Islet of Langerhans (tissue), 1 donor: Measurements from ENCODE around the gene LGALSL.

Experiments
- FAIRE-seq: peaks from one replicate; lab custom pipeline; 2011; peaks lifted over from hg19 to GRCh38; lab: Jason Lieb, UNC

The LGALSL gene

DNA sequence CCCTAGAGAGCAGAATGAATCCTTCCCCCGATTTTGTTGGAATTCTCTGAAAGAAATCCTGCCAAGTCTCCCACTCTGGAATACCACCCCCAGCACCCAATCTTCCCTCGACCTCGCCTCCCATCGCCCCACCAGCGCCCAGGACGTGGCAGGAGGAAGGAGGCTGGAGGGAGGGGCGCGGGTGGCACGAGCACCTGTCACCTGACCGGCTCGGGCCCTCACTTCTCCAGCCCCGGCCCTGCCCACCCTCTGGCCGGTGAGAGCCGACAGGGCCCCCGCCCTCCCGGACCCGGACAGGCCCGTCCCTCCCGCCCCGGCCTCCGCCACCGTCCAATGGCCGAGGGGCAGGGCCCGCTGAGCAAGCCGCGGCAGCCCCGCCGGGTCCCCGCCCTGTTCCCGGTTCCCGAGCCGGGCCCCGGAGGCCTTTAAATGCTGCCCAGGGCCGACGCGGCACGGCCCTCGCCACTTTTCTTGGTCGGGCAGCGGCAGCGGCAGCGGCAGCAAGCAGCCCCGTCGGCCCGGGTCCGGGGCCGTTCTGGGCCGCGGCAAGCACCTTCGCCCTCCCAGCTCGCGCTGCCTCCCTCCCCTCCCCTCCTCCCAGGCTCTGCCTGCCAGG is at the start of gene LGALSL:
LGALSL (plus strand) TSS at position 393 of the 616 bp plus-strand sequence. CDS start 384 bp downstream, outside the sequence.
- FAIRE-seq = no peak

DNA sequence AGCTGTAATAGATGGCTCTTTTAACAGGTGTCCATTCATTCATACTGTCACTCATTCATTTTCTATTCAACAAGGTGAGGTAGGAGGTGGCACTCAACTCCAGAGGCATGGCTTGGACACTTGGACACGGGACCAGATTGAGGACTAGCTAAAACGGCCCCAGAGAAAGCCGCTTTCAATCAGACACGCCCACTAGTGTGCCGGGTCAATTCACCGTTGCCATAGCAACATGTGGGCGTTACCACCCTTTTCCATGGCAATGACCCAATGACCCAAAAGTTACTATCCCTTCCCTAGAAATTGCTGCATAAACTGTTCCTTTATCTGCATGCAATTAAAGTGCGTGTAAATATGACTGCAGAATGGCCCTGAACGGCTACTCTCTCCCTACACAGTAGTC is 49.2 kb upstream of the LGALSL start:
- FAIRE-seq = no peak

GRCh38 chr2:64405581-64406406 is 48.2 kb upstream of the LGALSL start:
- FAIRE-seq = no peak

DNA sequence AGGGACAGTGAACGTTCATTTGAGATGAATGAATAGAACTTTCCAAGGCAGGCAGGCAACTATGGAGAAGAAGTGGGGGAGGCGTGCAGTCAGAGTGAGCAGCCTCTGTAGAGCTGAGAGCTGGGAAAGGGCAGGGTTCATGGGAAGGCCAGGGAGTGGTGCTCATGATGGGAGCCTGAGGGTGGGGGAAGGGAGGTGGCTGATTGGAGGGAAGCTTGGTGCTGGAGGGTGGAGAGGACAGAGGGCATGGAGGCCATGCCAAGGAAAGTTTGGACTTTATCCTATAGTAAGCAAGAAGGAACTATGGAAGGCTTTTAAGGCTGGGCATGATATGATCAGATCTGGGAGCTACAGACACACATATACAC is 47.6 kb upstream of the LGALSL start:
- FAIRE-seq = no peak

- no peak for FAIRE-seq
Measured at GRCh38 chr2:64408031-64408430, 45.9 kb upstream of the LGALSL start.

DNA sequence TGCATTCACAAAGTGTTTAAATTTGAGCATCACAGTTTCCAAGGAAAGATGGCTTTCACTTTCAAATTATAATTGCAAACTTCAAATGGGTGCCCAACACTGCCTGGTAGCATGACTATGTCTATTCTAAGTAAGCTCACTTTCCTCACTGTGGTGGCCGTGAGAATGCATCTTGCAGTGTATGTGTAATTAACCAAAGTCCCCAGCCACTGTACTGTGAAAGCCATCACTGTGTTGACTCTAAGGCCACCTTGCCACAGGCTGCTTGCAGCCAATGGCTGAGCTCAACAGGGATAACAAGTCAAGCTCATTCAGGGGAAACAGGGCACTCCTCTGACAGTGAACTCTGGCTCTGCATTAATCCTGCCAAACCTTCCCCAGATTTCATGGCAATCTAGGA is 43.3 kb upstream of the LGALSL start:
- FAIRE-seq = no peak

GRCh38 chr2:64412671-64413070 is 41.3 kb upstream of the LGALSL start:
- FAIRE-seq = no peak

DNA sequence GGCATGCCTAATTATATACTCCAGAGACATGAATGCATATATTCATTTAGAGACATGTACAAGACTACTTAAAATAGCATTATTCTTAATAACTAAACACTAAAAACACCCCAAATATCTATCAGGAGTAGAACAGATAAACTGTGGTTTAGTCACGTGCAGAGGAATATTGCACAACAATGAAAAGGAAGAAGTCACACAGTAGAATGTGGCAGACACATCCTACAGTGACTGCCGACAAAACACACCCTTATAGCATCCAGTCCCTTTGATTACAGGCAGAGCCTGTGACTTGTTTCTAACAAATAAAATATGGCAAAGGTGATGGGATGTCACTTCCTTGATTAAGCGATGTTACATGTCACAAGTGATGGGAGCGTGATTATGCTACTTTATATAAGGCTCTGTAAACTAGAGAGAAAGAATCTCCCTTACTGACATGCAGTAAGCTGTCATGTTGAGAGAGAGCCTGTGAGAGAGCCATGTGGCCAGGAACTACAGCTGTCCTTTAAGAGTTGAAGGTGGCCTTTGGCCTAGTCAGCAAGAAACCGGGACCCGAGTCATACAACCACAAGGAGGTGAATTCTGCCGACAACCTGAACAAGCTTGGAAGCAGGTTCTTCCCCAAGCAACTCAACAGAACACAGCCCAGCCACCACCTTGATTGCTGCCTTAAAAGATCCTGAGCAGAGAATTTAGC is 39.1 kb upstream of the LGALSL start:
- no peak for FAIRE-seq

- FAIRE-seq = no peak
Measured at GRCh38 chr2:64417624-64418023, 36.3 kb upstream of the LGALSL start.

GRCh38 chr2:64419596-64420165 is 34.3 kb upstream of the LGALSL start:
- FAIRE-seq = no peak

DNA sequence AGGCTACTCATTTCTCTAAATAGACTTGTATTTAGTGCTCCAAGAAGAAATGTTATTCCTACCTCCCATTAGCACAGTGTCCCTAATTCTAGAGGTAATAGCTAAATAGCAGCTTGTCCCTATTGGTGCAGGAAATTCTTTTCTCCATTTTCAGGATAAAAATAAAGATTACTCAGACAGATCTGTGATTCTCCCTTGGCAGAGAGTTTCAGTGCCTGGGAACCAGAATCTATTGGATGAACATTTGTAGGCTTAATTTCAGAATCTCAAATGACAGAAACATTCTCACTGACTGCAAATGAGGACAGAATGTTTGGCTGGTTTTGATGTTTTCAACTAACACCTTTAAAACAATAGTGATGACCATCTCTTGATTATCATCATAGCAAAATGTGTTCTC is 33.3 kb upstream of the LGALSL start:
- no peak for FAIRE-seq

GRCh38 chr2:64421201-64421600 is 32.8 kb upstream of the LGALSL start:
- FAIRE-seq = no peak

DNA sequence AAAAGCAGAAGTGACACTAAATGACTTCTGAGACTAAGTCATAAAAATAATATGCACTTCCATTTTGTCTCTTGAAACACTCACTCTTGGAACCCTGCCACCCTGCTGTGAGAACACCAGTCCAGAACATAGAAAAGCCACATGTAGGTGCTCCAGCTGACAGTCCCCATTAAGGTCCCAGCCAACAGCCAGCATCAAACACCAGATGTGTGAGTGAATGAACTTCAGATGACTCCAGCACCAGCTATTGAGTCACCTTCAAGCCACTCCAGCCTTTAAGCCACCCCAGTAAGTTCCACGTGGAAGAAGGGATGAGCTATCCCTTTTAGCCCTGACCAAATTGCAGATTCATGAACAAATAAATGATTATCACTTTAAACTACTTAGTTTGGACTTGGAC is 31.5 kb upstream of the LGALSL start:
- no peak for FAIRE-seq

DNA sequence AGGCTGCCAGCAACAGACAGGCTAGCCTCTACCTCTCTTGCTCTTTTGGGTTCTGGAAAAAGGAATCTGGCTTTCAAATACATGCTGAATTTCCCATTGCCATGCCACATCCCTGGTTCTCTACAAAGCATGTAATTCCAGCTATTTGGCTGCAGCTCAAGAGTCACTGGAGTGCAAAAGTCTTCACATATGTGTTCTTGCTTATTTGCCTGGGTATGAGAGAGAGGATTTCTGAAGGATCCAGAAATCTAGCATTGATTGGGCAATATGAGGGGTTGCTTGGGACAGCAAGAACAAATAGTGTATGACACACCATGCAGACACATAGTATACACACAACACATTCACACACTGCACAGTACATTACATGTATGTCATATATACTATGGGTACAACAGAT is 30.7 kb upstream of the LGALSL start:
- no peak for FAIRE-seq

GRCh38 chr2:64424416-64424987 is 29.5 kb upstream of the LGALSL start:
- FAIRE-seq = no peak

- no peak for FAIRE-seq
Measured at GRCh38 chr2:64426183-64426952, 27.6 kb upstream of the LGALSL start.

DNA sequence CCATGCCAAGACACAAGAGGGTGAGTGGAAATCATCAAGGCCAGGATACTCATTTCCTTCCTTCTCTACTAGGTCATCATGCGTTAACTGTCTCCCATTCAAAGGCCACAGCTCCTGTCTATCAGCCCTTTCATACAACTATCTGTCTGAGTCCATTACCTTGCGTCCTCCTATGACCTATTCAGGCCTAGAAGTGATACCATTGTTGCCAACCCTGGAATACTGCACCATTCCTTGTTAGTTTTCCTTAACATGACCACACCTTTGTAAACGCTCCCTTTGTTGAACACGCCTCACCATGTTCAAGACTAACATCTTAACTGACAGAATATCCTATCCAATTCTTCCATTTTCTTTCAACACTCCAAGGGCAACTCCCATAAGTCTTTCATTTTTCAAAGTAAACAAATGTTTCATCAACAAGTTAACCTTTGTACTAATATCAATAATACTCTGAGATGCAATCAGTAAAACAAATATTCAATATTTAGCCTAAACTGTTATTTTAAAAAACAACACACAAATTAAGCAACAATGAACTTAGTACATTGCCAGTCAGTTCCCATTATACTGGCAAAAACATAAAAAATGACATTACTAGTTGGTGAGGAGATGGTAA is 19.8 kb upstream of the LGALSL start:
- no peak for FAIRE-seq

GRCh38 chr2:64437883-64438282 is 16.1 kb upstream of the LGALSL start:
- no peak for FAIRE-seq

DNA sequence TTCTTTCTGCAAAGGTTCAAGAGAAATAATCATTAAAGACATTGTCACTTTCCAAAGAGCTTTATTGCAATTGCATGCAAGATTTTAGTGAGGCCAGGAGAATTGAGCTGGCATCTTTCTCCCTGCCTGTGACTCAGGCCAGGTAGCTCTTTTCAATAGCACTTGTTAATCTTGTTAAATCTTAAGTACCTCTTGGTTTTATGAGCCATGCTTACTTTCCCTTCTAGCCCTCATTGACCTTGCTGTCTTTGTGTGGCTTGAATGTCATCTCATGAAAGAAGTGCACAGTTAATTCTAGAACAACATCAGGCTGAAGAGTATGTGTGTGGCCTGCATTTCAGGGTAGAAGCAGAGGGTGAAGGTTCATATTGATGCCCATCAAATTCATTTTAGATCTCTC is 14.8 kb upstream of the LGALSL start:
- no peak for FAIRE-seq

- FAIRE-seq = no peak
Measured at GRCh38 chr2:64440843-64441242, 13.1 kb upstream of the LGALSL start.

- no peak for FAIRE-seq
Measured at GRCh38 chr2:64442277-64442676, 11.7 kb upstream of the LGALSL start.
